Keratinocyte (primary cell): Measurements from ENCODE around the gene SENP8. TPM values are rescaled to one million over a fixed set of nuclear protein-coding genes. Genes with fewer than 3 reads are reported as not detected.

Experiments used
- DNase-seq: peaks from one replicate; pipeline ENCODE4 v3.0.0-alpha.2; 2011; ENCODE audit warnings: low read depth, missing footprints, low spot score
- FAIRE-seq: peaks from 2 replicates; lab custom pipeline; 2011; peaks lifted over from hg19 to GRCh38; lab: Jason Lieb, UNC
- H2AFZ ChIP-seq: 2 replicates; pipeline ENCODE4 v1.6.0; 2012; ENCODE audit warnings: low read length, control low read depth, inconsistent platforms; ENCODE audit not compliant: control insufficient read depth
- H3K27ac ChIP-seq: 2 replicates; pipeline ENCODE4 v1.5.1; 2011; ENCODE audit warnings: low read length; ENCODE audit not compliant: control insufficient read depth, insufficient read depth
- H3K27me3 ChIP-seq: 3 replicates; pipeline ENCODE4 v1.6.0; 2011; ENCODE audit warnings: low read length; ENCODE audit not compliant: control insufficient read depth, insufficient read depth; ENCODE audit errors: extremely low read depth
- H3K36me3 ChIP-seq, 2 experiments: 2 replicates in 1 of 2; 3 replicates in 1 of 2; pipeline ENCODE4 v1.5.1; 2011; ENCODE audit warnings: low read length in 2 of 2, mild to moderate bottlenecking in 1 of 2; ENCODE audit not compliant: control insufficient read depth in 2 of 2, insufficient read depth in 2 of 2; ENCODE audit errors: extremely low read depth in 1 of 2
- H3K4me1 ChIP-seq: 3 replicates; pipeline ENCODE4 v1.5.1; 2011; ENCODE audit warnings: low read length; ENCODE audit not compliant: control insufficient read depth, insufficient read depth; ENCODE audit errors: extremely low read depth
- H3K4me2 ChIP-seq: 3 replicates; pipeline ENCODE4 v1.6.0; 2011; ENCODE audit warnings: low read depth, low read length; ENCODE audit not compliant: control insufficient read depth, insufficient read depth; ENCODE audit errors: extremely low read depth
- H3K4me3 ChIP-seq, 3 experiments: fragments of 200-600 bp in 1 of 3; sonication (generic) in 1 of 3; 2 replicates in 2 of 3; 3 replicates in 1 of 3; pipeline ENCODE4 v1.5.1; 2011 to 2016; ENCODE audit warnings: low read length in 3 of 3, mild to moderate bottlenecking in 3 of 3, control low read depth in 2 of 3, inconsistent platforms in 1 of 3, low read depth in 1 of 3, mixed read lengths in 1 of 3, mixed run types in 1 of 3, moderate library complexity in 1 of 3; ENCODE audit not compliant: control insufficient read depth in 2 of 3, insufficient read depth in 2 of 3; ENCODE audit errors: extremely low read depth in 1 of 3
- H3K79me2 ChIP-seq: 2 replicates; pipeline ENCODE4 v1.6.0; 2012; ENCODE audit warnings: low read length; ENCODE audit not compliant: control insufficient read depth, insufficient read depth
- H3K9ac ChIP-seq: 3 replicates; pipeline ENCODE4 v1.6.0; 2011; ENCODE audit warnings: low read length; ENCODE audit not compliant: control insufficient read depth, insufficient read depth; ENCODE audit errors: extremely low read depth
- H3K9me1 ChIP-seq: 3 replicates; pipeline ENCODE4 v1.6.0; 2011; ENCODE audit warnings: low read length; ENCODE audit not compliant: control insufficient read depth, insufficient read depth; ENCODE audit errors: extremely low read depth
- H3K9me3 ChIP-seq: 2 replicates; pipeline ENCODE4 v1.5.1; 2012; ENCODE audit warnings: low read depth, low read length; ENCODE audit not compliant: control insufficient read depth
- H4K20me1 ChIP-seq: 3 replicates; pipeline ENCODE4 v1.6.0; 2011; ENCODE audit warnings: low read length; ENCODE audit not compliant: control insufficient read depth, insufficient read depth; ENCODE audit errors: extremely low read depth
- CTCF ChIP-seq, 3 experiments: IDR thresholded peaks in 1 of 3; conservative IDR thresholded peaks in 1 of 3; optimal IDR thresholded peaks in 1 of 3; 2 replicates in 2 of 3; 3 replicates in 1 of 3; pipeline versions ENCODE3 to v1.5.1; 2011; ENCODE audit warnings: low read length in 3 of 3, mild to moderate bottlenecking in 3 of 3, moderate library complexity in 2 of 3, control low read depth in 1 of 3, inconsistent platforms in 1 of 3; ENCODE audit not compliant: insufficient read depth in 2 of 3; ENCODE audit errors: extremely low read depth in 1 of 3
- EZH2 ChIP-seq: IDR thresholded peaks from one replicate; pipeline ENCODE4 v1.6.1; 2012; ENCODE audit warnings: inconsistent platforms, mild to moderate bottlenecking, low read length, moderate library complexity
- dilution Hi-C: fragments of 300-500 bp; cut with MboI; formaldehyde crosslinking; loops from one replicate; pipeline ENCODE4 v1.7.0; 2020; ENCODE audit warnings: low sequenced_read_pairs; ENCODE audit not compliant: extremely low pct_ligation_motif_present
- polyA plus RNA-seq, 5 experiments: library from polyadenylated mRNA; depleted of rRNA in 3 of 5; stranded (reverse) in 3 of 5; stranded (forward) in 1 of 5; unstranded in 1 of 5; fragments of >200 nt; gene quantifications; 1 replicate in 1 of 5; 2 replicates in 3 of 5; 3 replicates in 1 of 5; pipeline versions ENCODE4 v1.2.1 to v1.2.3, GENCODE V29; 2011 to 2012; ENCODE audit warnings: missing spikeins in 2 of 5, low read depth in 1 of 5, low replicate concordance in 1 of 5

SENP8 gene
- polyA plus RNA-seq, 1 donor (not counting 4 experiments of a cell fraction or from before 2014, with no cell fraction given): 6.0 TPM

GRCh38 chr15:72106068-72106467, 12.1 kb upstream of the SENP8 start:
- Histone ChIP-seq H3K79me2 (peaks cover 9% of the 10 kb centered on the region), H4K20me1 (peaks cover 3% of the 10 kb centered on the region), H3K27me3 (no peaks in the 10 kb centered on the region), H3K9ac (no peak overlapping the region), H3K9me3 (no peaks in the 10 kb centered on the region), H3K36me3 (no peaks in the 10 kb centered on the region), H2AFZ (no peak overlapping the region), H3K4me3 (no peak overlapping the region), H3K4me2 (no peak overlapping the region), H3K9me1 (no peaks in the 10 kb centered on the region), H3K27ac (no peak overlapping the region), H3K4me1 (peaks cover 2% of the 10 kb centered on the region)
- FAIRE-seq (no peak), DNase-seq (no peak)
- no peak for TF ChIP-seq CTCF (optimal IDR thresholded peaks at IDR 0.05 in 1 of 3, IDR thresholded peaks at IDR 0.05 in 1 of 3, conservative IDR thresholded peaks at IDR 0.05 in 1 of 3; ENCODE audit: extremely low read depth in 1 of 3, insufficient read depth in 2 of 3, low read length in 3 of 3)
- TF ChIP-seq EZH2: no peak
- dilution Hi-C loops: no loop called here

DNA sequence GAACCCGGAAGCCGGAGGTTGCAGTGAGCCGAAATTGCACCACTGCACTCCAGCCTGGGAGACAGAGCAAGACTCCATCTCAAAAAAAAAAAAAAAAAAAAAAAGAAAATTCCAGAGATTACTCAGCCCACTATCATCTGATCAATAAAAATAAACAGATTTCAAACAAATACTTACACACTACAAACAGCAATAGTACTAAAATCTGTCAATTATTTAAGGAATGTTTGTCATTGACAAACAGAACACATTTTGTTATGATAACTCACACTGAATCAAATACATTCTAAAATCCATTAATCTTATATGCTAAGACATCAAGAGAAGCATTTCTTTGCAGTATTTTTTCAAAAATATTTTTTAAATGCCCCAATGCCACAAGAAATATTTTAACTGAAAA, 7.8 kb upstream of the SENP8 start:
- H2AFZ ChIP-seq: no peak overlapping the region
- no peak overlapping the region for H3K4me3 ChIP-seq
- no peak for DNase-seq
- H3K79me2 ChIP-seq: peaks cover 31% of the 10 kb centered on the region
- H3K4me2 ChIP-seq: no peak overlapping the region
- dilution Hi-C loops: no loop called here
- H3K27ac ChIP-seq: no peak overlapping the region
- H3K36me3 ChIP-seq: no peaks in the 10 kb centered on the region
- no peaks in the 10 kb centered on the region for H3K9me3 ChIP-seq
- FAIRE-seq: no peak
- H3K27me3 ChIP-seq: no peaks in the 10 kb centered on the region
- TF ChIP-seq CTCF (optimal IDR thresholded peaks at IDR 0.05 in 1 of 3, IDR thresholded peaks at IDR 0.05 in 1 of 3, conservative IDR thresholded peaks at IDR 0.05 in 1 of 3; ENCODE audit: extremely low read depth in 1 of 3, insufficient read depth in 2 of 3, low read length in 3 of 3) (no peak), EZH2 (no peak)
- H4K20me1 ChIP-seq: peaks cover 3% of the 10 kb centered on the region
- peaks cover 2% of the 10 kb centered on the region for H3K4me1 ChIP-seq
- no peaks in the 10 kb centered on the region for H3K9me1 ChIP-seq
- H3K9ac ChIP-seq: no peak overlapping the region
